Activated CD4-positive, alpha-beta T cell treated with anti-CD3 and anti-CD28 coated beads, Interleukin-2, amount 10 ng/mL, durations not matched to agents 24 days and 14 days (primary cell): Measurements from ENCODE around the gene SLFN12L. TPM values are rescaled to one million over a fixed set of nuclear protein-coding genes. Genes with fewer than 3 reads are reported as not detected.
"Not testable (repeated sequence)": the region's sequence is repeated elsewhere in the genome, so short reads cannot be mapped to it uniquely, and the experiment has no call there.

Experiments used
- DNase-seq: peaks from one replicate; pipeline ENCODE4 v3.0.0; 2022
- H3K27ac Mint-ChIP-seq: one replicate; pipeline ENCODE4 v1.8.0; 2022; ENCODE audit warnings: mild to moderate bottlenecking, mixed read lengths
- H3K27me3 Mint-ChIP-seq: one replicate; pipeline ENCODE4 v1.8.0; 2022; ENCODE audit warnings: mixed read lengths
- H3K36me3 Mint-ChIP-seq: one replicate; pipeline ENCODE4 v1.8.0; 2022; ENCODE audit warnings: low read depth, mild to moderate bottlenecking, mixed read lengths
- H3K4me1 Mint-ChIP-seq: one replicate; pipeline ENCODE4 v1.8.0; 2021; ENCODE audit warnings: mixed read lengths
- H3K4me3 Mint-ChIP-seq: one replicate; pipeline ENCODE4 v1.8.0; 2022; ENCODE audit warnings: mild to moderate bottlenecking, moderate library complexity, mixed read lengths
- H3K9me3 Mint-ChIP-seq: one replicate; pipeline ENCODE4 v1.8.0; 2021; ENCODE audit warnings: mixed read lengths
- intact Hi-C: fragments of 100-400 bp; cut with micrococcal nuclease; formaldehyde crosslinking; loops from one replicate; pipeline ENCODE4 v1.15.1; 2023
- total RNA-seq: library from RNA; stranded (reverse); gene quantifications from 2 replicates; pipeline ENCODE4 v1.2.3, GENCODE V29; 2022

The SLFN12L gene
- total RNA-seq, 1 donor from 2014 or later = 44.8 TPM

- peaks cover 35% of the 10 kb centered on the region for H3K36me3 Mint-ChIP-seq
- peak overlapping the region; percentile 99 for H3K27ac Mint-ChIP-seq
- not testable (repeated sequence) for H3K27me3 Mint-ChIP-seq, H3K9me3 Mint-ChIP-seq
- intact Hi-C loops = loop anchor here (5.0 kb wide), 1 partner anchor 272 kb away; the partner anchor contains the start of gene TAF15
- DNase-seq = peak; percentile 64
- peaks cover 53% of the 10 kb centered on the region for H3K4me1 Mint-ChIP-seq
- H3K4me3 Mint-ChIP-seq = peak overlapping the region; percentile 84
Measured at GRCh38 chr17:35535406-35535805, 2.1 kb downstream of the SLFN12L start.

- Mint-ChIP-seq H3K4me1 (peaks cover 48% of the 10 kb centered on the region), H3K27me3 (no peaks in the 10 kb centered on the region), H3K4me3 (peak overlapping the region; percentile 84), H3K36me3 (peaks cover 40% of the 10 kb centered on the region), H3K27ac (peak overlapping the region; percentile 99), H3K9me3 (no peaks in the 10 kb centered on the region)
- intact Hi-C loops = loop anchor here (5.0 kb wide), 1 partner anchor 273 kb away; the partner anchor contains the start of gene TAF15
- DNase-seq = no peak
Measured at GRCh38 chr17:35534576-35535093, 2.8 kb downstream of the SLFN12L start.

DNA sequence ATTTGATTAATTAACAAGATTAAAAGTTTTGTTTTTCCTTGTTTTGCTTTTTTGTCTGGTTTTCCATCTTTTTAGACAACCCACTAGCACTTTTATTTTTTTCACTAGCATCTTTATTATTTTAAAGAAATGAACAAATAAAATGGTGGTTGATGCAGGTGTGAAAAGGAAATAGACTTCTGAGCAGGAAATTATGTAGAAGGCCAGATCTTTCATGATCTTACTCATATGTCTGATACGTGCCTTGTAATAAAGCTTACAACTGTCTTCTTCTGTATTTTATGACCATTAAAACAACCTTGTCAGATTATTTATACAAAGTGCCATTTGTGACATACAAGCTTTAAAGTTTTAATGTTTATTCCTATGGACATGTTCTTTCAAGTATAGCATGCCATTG lies 6.3 kb downstream of the SLFN12L start:
- peaks cover 65% of the 10 kb centered on the region for H3K36me3 Mint-ChIP-seq

GRCh38 chr17:35529866-35530265 lies 7.6 kb downstream of the SLFN12L start:
- H3K36me3 Mint-ChIP-seq = peaks cover 67% of the 10 kb centered on the region
- peaks cover 70% of the 10 kb centered on the region for H3K4me1 Mint-ChIP-seq
- H3K27ac Mint-ChIP-seq = no peak overlapping the region
- peaks cover 4% of the 10 kb centered on the region for H3K9me3 Mint-ChIP-seq
- no peak for DNase-seq
- intact Hi-C loops = no loop called here
- H3K4me3 Mint-ChIP-seq = peak overlapping the region; percentile 41
- H3K27me3 Mint-ChIP-seq = no peaks in the 10 kb centered on the region

More for the DNA sequence above, 6.3 kb downstream of the SLFN12L start:
- H3K9me3 Mint-ChIP-seq = peaks cover 4% of the 10 kb centered on the region
- peaks cover 57% of the 10 kb centered on the region for H3K4me1 Mint-ChIP-seq
- DNase-seq = no peak
- H3K27me3 Mint-ChIP-seq = no peaks in the 10 kb centered on the region
- intact Hi-C loops = no loop called here
- H3K27ac Mint-ChIP-seq = no peak overlapping the region
- H3K4me3 Mint-ChIP-seq = peak overlapping the region; percentile 71

DNA sequence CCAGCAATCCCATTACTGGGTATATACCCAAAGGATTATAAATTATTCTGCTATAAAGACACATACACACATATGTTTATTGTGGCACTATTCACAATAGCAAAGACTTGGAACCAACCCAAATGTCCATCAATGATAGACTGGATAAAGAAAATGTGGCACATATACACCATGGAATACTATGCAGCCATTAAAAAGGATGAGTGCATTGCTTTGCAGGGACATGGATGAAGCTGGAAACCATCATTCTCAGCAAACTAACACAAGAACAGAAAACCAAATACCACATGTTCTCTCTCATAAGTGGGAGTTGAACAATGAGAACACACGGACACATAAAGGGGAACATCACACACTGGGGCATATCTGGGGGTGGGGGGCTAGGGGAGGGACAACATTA lies 8.2 kb downstream of the SLFN12L start:
- intact Hi-C loops, H3K27me3 Mint-ChIP-seq, DNase-seq, H3K9me3 Mint-ChIP-seq: not testable (repeated sequence)
- H3K4me1 Mint-ChIP-seq = peaks cover 71% of the 10 kb centered on the region
- H3K27ac Mint-ChIP-seq = peak overlapping the region; percentile 46
- peaks cover 62% of the 10 kb centered on the region for H3K36me3 Mint-ChIP-seq
- H3K4me3 Mint-ChIP-seq = peak overlapping the region; percentile 37

DNA sequence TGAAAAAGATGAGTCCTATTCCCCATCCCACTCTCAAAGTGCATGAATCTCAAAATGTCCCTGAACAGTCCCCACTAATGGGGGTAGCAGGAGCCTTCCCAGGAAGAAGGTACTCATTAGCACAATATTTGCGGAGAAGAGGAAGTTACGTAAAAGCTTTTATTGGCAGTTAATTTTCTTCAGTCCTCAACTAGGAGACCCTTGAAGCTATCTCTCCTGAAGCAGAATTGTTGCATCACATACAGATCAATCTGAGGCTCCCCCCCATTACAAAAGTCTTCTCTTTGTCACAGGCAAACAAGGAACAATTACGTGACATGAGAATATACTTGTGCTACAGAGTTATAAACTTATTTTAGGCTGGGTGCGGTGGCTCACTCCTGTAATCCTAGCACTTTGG lies 14.2 kb downstream of the SLFN12L start:
- Mint-ChIP-seq H3K4me3 (peak overlapping the region; percentile 56), H3K27ac (peak overlapping the region; percentile 62), H3K27me3 (no peaks in the 10 kb centered on the region), H3K9me3 (no peaks in the 10 kb centered on the region), H3K36me3 (peaks cover 61% of the 10 kb centered on the region), H3K4me1 (peaks cover 89% of the 10 kb centered on the region)
- no peak for DNase-seq
- intact Hi-C loops = no loop called here

- DNase-seq = peak; percentile 80
- H3K27me3 Mint-ChIP-seq, H3K9me3 Mint-ChIP-seq: not testable (repeated sequence)
- peak overlapping the region; percentile 71 for H3K4me3 Mint-ChIP-seq
- peaks cover 90% of the 10 kb centered on the region for H3K4me1 Mint-ChIP-seq
- peak overlapping the region; percentile 89 for H3K27ac Mint-ChIP-seq
- H3K36me3 Mint-ChIP-seq = peaks cover 65% of the 10 kb centered on the region
- intact Hi-C loops = loop anchor here (2.0 kb wide), 1 partner anchor 33 kb away; no protein-coding TSS in a partner anchor
Measured at GRCh38 chr17:35521654-35522256, 15.7 kb downstream of the SLFN12L start.

DNA sequence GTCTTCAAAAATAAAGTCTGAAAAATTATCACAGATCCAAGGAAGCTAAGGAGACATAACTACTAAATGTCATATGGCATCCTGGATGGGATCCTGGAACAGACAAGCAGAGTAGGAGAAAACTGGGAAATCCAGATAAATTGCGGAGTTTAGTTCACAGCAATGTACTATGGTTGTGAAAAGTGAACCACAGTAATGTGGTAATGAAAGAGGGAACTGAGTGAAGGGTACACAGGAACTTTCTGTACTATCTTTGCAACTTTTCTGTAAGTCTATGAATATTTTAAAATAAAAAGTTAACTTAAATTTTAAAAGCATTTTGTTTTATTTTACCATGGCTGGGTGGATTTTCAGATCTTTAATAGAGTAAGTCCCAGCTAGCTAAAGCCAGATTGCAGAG lies 16.3 kb downstream of the SLFN12L start:
- DNase-seq = no peak
- Mint-ChIP-seq H3K27ac (peak overlapping the region; percentile 61), H3K27me3 (no peaks in the 10 kb centered on the region), H3K36me3 (peaks cover 63% of the 10 kb centered on the region), H3K4me1 (peaks cover 88% of the 10 kb centered on the region), H3K4me3 (peak overlapping the region; percentile 71), H3K9me3 (no peaks in the 10 kb centered on the region)
- intact Hi-C loops = loop anchor here (2.0 kb wide), 1 partner anchor 32 kb away; no protein-coding TSS in a partner anchor

DNA sequence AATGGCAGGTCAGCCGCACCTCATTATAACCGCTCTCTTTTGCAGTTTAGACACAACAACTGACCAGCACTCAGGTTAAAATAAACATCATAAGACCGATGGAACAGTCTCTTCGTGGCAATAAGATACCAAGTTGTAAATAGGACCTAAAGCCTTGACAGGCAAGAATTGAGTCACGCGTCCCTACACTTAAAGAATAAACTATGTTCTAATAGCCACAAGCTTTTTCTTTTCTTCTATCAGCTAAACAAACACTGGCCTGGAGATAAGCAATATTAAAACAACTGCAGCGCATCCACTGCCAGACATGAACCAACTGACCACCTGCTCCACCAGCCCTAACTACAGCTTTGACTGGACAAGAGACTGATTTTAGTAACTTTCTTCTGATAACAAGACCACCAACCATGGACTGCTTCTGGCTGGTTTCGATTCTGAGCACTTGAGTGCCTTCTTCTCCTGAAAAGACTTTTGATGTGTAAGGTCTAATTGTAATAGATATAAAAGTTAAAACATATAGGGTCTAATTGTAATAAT lies 17.5 kb downstream of the SLFN12L start:
- Mint-ChIP-seq H3K9me3 (no peaks in the 10 kb centered on the region), H3K27ac (peak overlapping the region; percentile 71), H3K4me1 (peaks cover 83% of the 10 kb centered on the region), H3K36me3 (peaks cover 65% of the 10 kb centered on the region), H3K27me3 (no peaks in the 10 kb centered on the region), H3K4me3 (peak overlapping the region; percentile 56)
- intact Hi-C loops = loop anchor here (2.0 kb wide), 1 partner anchor 31 kb away; no protein-coding TSS in a partner anchor
- DNase-seq = no peak

GRCh38 chr17:35519439-35519838 lies 18.0 kb downstream of the SLFN12L start:
- Mint-ChIP-seq H3K27me3 (no peaks in the 10 kb centered on the region), H3K27ac (peak overlapping the region; percentile 71), H3K36me3 (peaks cover 69% of the 10 kb centered on the region), H3K4me3 (peak overlapping the region; percentile 56), H3K9me3 (no peaks in the 10 kb centered on the region), H3K4me1 (peaks cover 82% of the 10 kb centered on the region)
- no peak for DNase-seq
- intact Hi-C loops = no loop called here

DNA sequence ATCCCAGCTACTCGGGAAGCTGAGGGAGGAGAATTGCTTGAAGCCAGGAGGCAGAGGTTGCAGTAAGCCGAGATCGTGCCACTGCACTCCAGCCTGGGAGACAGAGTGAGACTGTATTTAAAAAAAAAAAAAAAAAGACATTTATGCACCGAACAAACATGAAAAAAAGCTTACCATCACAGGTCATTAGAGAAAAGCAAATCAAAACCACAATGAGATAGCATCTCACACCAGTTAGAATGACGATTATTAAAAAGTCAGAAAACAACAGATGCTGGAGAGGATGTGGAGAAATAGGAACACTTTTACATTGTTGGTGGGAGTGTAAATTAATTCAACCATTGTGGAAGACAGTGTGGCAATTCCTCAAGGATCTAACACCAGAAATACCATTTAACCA lies 19.0 kb downstream of the SLFN12L start:
- DNase-seq, intact Hi-C loops, H3K27me3 Mint-ChIP-seq, H3K9me3 Mint-ChIP-seq: not testable (repeated sequence)
- peaks cover 74% of the 10 kb centered on the region for H3K36me3 Mint-ChIP-seq
- H3K4me1 Mint-ChIP-seq = peaks cover 80% of the 10 kb centered on the region
- peak overlapping the region; percentile 77 for H3K27ac Mint-ChIP-seq
- H3K4me3 Mint-ChIP-seq = peak overlapping the region; percentile 66

DNA sequence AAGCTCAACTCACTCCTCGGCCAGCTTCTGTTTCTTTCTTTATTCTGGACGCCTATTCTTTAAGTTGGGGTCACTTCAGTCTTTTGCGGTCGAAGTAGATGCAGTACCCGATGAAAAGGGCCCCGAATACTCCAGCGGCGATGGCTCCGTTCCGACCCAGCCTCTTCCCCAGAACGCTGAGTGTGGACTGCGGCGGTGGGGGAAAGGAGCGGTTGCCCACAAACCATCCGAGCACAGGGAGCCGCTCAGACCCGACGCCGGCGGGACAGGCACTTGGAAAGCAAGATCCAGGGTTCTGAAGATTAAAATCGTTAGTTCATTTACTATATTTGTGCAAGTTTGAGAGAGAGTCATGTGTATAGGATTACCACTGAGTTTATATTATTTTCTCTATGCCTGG lies 22.5 kb downstream of the SLFN12L start:
- Mint-ChIP-seq H3K4me3 (no peak overlapping the region), H3K36me3 (peaks cover 79% of the 10 kb centered on the region), H3K4me1 (peaks cover 72% of the 10 kb centered on the region), H3K27me3 (no peaks in the 10 kb centered on the region), H3K9me3 (no peaks in the 10 kb centered on the region), H3K27ac (peak overlapping the region; percentile 57)
- DNase-seq = no peak
- intact Hi-C loops = no loop called here

DNA sequence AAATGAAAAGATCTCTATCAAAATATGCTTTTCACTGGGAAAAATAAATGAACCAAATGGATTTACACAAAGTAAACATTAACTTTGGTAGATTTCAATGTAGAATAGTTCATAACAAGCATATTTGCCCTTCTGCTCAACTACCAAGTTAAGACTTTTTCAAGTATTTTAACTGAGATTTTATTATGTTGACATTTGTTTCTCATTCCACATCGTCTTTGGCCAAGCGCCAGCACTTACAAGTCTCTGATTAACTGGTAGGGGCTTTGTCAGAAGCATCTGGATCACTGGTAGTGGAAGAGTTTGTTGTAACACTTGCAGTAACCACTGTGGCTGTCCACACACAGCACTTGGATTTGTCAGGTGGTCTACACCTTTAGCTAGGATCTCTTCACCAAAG lies 22.9 kb downstream of the SLFN12L start:
- H3K27me3 Mint-ChIP-seq = no peaks in the 10 kb centered on the region
- peaks cover 70% of the 10 kb centered on the region for H3K4me1 Mint-ChIP-seq
- no peak overlapping the region for H3K27ac Mint-ChIP-seq
- H3K4me3 Mint-ChIP-seq = no peak overlapping the region
- peaks cover 80% of the 10 kb centered on the region for H3K36me3 Mint-ChIP-seq
- DNase-seq = no peak
- H3K9me3 Mint-ChIP-seq = no peaks in the 10 kb centered on the region
- intact Hi-C loops = no loop called here

DNA sequence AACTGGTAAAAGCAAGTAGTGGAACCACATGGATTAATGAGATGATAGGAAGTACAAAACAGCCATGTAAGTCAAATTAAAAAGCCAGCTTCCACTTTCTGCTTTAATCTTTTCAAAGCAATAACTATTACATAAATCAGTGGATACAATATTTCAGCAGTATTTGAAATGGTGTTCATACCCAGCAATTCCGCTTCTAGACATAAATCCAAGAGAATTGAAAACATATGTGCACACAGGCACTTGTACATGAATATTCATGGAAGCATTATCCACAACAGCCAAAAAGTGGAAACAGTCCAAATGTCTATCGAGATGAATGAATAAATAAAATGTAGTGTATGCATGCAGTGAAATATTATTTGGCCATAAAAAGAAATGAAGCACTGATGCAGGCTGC lies 27.4 kb downstream of the SLFN12L start:
- Mint-ChIP-seq H3K27me3 (no peaks in the 10 kb centered on the region), H3K4me1 (peaks cover 44% of the 10 kb centered on the region), H3K9me3 (no peaks in the 10 kb centered on the region), H3K36me3 (peaks cover 65% of the 10 kb centered on the region), H3K27ac (no peak overlapping the region), H3K4me3 (no peak overlapping the region)
- intact Hi-C loops = no loop called here
- no peak for DNase-seq
